ENCODE results near the gene ELL.

The ELL gene

DNA sequence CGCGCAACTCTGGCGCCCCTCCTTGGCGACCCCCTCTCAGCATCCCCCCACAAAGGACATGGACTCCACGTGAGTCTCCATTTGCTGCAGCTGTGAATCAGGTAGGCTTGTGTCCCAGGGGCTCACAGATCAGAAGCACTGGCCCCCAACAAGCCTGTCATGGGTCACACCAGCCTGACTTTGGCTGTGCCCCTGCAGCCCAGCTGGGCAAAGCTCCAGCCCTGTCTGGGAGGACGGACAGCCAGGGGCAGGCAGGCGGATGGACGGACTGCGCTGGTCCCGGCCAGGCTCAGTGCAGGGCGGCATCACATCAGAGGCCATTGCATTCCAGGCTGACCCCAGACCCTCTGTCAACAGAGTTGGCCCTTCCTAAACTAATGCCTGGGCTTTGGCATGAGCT lies 55.5 kb downstream of the ELL start:
- DNase-seq = no peak

DNA sequence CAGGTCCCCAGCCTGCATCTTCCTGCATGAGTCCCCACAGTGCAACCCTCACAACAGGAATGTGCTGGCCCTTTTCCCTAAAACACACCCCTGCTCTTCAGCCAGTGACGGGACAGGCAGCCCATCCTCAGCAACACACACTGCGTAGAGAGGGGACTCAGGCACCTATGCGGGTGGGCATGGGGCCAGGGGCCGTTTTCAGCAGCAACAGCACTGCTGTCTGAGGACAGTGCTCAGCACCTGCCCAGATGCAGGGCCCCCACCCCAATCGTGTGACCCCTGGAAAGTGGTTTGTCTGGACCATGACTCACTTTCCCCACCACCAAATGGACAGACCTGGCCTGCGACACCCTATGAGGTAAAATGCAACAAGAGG lies 55.9 kb downstream of the ELL start:
- no peak for DNase-seq

DNA sequence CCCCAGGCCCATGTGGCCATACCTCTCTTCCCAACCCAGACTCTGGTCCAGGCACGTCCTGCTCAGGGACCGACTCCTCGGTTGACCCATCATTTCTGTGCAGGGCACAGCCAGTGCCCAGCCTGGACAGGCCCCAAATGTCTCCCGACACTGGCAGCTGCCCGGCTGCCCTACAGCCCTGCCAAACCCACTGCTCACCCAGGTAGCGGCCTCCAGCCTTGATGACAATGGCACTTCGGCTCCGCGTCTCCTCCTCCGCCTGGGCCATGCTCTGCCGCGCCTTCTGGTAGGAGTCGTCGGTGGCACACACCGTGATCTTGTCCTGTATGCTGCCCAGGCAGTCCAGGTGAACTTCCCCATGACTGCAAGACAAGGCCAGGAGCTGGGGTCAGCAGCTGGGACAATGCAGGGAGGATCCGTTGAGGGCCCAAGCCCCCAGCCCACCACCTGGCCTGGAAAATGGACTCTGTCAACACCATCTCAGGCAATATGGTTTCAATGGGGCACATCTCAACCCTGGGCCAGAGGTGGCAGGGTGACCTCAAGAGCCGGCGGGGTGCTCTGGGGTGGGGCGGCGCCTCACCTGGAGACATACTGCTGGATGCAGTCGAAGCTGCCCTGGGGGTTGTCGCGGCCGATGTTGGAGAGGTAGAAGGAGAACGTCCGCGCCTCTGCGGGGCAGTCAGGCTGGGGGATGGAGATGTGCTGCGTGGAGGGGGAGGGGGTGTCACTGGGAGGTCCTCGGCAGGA lies 56.5 kb downstream of the ELL start:
- no peak for DNase-seq

DNA sequence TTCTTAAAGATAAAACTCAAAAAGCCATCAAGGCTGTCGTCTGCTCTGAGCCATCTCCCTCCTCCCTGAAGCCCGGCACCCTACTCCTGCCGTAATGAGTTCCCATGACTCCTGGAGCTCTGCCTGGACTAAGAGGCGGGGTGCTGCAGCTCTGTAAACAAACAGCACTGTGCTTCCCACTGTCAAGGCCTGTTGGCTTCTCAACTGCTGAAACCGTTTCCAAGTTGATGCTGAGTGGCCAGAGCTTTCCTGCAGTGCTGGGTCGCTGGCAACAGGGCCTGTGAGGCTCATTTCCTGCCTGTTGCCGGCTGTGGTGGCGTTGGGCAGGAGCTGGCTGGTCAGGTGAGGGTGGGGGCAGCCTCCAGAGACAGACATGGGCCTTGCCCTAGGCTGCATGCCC lies 57.2 kb downstream of the ELL start:
- DNase-seq = no peak

DNA sequence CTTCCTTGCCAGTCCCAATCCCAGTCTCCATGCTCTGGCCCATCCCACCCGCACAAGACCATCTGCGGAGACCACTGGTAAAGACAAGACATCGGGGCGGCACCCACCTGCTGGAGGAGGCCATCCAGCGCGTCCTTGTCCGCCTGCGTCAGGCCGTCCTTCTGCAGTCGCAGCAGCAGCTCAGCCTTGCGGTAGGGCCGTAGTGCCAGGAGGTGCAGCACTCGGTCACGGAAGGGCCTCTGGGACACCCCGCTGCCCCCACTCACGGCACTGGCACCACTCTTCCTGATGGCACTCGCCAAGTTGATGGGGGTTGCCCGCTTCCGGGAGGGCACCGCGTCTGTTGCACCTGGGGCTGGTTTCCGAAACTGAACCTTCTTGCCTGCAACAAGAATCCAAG lies 60.4 kb downstream of the ELL start:
- no peak for DNase-seq

DNA sequence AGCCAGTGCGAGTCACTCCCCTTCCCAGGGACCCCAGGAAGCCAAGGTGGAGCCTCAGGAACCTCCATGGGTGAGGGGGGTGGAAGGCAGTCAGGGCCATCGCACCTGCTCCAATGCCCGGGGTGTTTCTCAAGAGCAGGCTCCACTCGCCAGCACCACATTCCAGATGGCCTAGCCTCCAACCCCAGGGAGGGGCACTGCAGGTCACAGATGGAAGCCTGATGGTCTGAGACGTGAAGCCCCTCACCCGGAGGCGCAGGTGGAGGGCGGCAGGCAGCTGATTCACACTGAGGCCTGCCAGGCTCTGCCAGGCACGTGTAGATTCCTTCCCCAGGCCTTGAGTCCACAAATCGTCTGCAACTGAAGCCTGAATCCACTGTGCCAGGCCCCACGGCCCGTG lies 61.0 kb downstream of the ELL start:
- no peak for DNase-seq

DNA sequence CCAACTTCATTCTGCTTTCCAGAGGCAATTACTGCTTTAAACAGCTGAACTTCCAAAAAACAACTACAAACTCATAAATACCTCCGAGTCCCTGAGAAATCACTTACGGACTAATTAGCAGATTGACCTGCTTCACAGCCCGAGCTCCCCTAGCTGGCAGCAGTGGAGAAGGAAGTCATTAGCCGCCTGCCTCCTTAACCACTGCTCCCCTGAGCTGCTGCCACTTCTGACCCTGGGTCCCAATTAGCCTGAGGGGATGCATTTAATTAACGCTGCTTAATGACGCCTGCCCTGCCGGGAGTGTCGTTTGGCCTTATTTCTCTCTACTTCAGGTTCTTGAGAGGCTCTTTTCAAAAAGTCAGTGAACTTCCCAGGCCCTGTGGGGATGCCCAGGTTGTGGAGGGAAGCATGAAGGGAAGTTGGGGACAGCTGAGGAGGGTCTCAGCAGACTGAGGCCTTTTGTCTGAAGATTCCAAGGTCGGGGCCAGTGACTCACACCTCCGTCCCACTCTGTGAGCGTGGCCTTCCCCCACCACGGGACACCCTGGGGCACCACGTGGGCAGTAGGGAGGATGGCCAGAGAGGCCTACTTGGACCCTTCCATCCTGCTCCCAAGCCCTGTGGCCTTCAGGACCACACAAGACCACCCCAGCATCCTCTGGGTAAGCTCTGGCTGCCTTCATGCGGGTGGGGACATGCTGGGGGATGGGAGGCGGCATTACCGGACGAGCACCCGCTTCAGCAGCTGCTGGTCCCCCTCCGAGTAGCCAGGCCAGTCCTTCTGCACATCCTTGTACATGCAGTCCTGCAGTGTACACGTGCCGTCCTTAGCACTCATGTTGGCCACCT lies 64.2 kb downstream of the ELL start:
- DNase-seq = no peak

DNA sequence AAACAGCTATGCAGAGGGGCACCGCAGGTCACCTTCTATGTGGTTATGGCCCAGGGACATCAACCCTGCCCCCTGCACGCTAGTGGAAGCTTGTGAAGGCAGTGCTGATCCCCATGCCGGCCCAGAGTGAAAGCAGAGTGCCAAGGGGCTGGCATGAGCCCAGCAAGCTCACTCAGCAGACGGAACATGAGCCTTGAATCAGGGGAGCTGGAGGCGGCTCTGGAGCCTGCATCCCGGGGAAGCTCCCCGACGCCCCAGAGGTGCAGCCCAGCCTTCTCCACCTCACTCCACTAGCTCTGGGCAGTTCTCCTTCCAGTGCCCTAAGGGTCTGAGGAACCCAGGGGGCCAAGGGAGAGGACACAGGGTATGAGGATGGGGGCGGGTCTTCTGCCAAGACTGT lies 64.9 kb downstream of the ELL start:
- no peak for DNase-seq

DNA sequence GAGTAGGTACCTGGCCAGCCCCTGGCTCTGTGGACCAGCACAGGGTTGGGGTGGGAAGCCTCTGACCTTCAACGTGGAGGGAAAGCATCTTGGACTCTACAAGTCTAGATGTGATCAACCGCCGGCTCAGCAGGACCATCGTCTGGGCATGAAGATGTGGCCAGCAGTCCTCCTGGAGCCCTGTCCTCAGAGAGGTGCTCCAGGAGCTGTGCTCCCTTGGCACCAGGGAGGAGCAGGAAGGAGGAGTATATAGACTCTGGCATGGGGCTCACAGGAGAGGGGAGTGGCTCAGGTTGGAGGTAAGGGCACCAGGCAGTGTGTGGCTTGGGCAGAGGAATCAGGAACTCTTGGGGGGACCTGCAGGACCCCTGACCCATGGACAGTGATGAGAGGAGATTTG lies 65.6 kb downstream of the ELL start:
- no peak for DNase-seq

DNA sequence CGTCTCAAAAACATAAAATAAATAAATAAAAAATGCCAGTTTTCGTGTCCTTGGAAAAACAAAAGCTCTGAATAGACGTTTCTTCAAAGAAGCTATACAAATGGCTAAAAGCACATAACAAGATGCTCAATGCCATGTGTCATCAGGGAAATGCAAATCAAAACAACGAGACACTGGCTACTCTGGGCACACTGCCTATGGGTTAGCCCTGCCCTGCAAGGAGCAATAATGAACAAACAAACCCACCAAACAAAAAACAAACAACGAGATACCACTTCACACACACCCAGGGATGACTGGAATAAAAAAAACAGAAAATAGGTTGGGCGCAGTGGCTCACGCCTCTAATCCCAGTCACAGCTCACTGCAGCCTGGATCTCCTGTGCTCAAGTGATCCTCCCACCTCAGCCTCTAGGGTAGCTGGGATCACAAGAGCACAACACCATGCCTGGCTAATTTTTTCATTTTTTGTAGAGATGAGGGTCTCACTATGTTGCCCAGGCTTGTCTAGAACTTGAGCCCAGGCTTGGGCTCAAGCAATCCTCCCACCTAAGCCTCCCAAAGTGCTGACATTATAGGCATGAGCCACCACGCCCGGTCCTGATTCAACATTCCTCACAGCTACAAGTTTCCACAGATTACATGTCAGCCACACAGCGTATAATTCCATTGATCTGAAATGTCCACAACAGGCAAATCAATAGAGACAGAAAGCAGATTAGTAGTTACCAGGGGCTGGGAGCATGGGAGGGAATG lies 68.4 kb downstream of the ELL start:
- no peak for DNase-seq

DNA sequence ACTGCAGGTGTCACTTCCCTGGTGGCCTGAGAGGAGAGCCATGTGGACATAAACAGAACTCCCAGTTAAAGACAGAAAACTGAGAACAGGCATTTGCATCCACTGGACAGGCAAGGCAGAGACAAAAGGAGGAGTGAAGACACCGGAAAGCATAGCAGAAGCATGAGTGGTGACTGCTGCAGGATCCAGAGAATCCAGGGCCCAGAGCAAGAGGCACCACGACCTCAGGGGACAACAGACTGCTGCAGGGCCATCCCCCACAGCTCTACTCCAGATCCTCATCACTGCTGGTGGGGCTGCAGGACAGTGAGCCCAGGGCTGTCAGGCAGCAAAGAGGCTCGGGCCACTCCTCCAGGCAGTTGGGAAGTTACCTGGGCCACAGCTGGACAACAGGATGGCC lies 69.5 kb downstream of the ELL start:
- DNase-seq = no peak

DNA sequence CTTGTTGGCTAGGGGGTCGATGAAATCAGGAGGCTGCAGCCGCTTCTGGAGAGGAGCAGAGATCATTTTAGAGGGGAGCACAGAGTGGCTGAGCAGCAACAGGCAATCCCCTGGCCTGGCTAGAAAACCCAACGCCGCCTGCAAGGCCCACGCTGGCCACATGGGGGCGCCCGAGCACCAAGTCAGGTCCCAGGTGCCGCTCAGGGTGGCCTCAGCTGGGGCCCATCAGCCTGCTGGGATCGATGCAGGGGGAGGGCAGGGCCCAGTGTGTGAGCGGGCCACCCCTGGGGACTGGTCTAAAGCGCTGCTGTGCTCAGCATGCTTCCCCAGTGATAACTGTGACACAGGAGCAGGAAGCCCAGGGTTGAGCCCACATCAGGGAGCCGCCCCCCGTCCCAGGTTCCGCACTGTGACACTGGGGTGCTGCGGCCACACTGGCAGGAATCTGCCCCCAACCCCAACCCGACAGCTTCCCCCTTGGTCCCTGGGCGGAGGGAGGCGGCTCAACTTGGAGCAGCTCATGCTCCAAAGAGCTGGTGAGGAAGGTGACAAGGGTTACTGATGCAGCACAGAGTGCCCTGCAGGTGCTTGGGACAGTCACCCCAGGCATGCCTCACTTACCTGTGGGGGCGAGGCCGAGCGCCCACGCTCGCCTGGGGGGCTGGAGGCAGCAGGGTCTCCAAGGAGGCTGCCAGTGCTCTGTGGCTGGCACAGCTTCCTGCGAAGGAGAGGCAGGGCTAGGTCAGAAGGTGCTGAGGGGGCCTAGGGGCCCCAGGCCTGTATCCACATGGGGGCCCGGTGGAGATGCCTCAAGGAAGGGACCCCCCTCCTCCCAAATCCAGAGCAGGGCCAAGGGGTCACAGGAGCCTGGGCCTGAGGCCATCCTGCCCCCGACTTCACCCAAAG lies 70.7 kb downstream of the ELL start:
- DNase-seq = peak; percentile 99

DNA sequence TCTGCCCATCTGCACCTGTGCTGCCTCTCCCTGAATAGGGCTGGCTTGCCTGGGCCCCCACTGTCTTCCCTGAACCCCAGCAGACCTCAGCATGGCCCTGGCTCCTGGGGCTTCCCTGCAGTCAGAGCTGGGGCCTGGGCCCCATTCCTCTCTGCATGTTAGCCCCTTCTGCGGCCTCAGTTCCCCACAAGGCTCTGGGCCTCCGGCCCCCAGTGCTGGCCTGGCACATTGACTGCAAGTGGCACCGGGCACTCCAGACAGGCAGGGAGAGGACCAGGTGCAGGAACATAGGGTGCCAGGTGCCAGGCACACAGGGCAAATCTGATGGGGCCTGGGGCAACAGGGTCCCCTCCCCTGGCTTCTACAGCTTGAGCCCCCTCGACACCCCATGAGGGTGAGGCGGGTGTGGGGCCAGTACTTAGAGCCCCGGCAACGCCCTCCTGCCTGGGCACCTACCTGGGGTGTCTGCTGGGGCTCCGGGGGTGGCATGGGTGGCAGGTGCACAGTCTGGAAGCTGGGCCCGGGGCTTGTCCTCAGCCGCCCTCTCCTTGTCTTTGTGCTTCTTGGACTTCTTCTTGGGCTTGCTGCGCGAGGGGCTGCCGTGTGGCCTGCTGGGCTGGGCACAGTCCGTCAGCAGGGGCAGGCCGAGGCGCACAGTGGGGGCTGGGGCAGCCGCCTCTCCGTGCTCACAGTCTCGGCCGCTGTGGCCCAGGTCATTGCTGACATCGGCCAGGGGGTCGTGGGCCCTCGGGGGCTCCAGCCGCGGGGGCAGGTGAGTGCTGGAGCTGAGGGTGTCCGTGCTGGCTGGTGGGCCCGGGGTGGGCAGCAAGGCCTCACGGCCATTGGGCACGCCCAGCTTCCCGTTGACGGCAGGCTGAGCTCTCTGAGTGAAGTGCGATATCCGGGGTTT lies 71.6 kb downstream of the ELL start:
- no peak for DNase-seq

DNA sequence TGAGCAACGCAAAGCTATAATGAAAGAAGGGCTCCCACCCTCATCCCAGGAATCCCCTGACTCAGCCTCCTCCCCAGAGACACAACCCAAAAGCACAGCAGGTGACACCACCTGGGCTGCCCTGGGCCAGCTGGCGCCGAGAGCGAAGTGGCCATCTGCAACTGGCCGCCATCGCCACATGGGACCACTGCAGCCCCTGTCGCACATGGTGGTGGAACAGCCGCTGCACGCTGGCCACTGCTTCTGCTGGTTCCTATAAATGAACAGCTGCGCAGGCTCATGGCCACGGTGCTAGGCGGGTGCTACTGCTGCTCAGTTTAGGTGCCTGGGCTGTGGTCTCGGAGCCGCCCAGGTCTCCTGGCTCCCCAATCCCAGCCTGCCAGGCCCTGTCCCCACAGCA lies 72.3 kb downstream of the ELL start:
- no peak for DNase-seq

DNA sequence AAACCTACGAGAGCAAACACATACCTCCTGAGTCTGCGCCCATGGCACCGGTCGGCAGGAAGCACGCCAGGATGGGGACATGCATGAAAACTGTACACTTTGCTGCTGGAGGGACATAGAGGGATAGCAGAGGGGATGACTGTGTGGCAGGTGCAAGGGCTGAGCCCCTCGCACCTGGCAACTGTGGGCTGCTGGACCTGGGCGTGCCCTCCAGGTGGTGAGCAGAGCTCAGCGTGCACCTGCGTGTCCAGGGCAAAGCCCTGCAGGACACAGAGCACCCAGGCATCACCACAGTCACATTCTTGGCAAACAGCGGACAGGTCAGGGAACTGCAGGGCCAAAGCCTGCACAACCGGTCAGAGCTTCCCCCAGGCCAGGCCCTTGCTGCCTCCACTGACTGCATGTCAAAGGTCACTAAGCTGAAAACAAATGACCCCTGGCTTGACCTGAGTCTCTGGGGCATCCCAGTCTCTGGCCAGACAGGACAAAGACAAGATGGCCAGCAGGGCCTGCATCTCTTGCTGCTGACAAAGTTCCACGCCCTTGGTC lies 75.0 kb downstream of the ELL start:
- DNase-seq = no peak

DNA sequence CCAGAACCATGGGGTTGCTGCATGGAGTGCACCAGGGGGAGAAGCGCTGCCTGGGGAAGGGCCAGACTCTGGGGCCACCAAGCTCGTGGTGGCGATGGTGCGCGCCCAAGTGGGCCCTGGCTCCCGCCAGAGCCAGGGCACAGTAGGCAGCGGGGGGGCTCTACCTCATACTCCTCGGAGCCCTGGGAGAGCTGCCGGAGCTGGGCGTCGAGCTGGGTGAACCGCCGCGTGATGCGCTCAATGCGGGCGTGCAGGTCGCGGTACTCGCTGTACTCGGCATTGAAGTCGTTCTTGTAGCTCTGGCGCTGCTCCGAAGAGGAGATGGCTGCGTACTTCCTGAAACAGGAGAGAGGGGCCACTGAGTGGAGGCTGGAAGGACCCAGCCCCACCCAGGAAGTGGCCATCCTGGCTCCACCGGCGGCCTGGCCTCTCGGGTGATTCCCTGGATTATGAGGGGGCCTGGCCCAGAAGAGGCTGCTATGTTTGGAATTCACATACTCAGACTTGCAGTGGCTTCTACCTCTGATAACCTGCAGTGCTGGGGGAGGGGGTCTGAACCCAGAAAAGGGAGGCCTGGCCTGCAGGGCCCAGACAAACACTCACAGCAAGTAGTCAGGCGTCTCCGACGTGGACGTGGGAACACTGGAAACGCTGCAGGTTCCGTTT lies 75.6 kb downstream of the ELL start:
- no peak for DNase-seq

DNA sequence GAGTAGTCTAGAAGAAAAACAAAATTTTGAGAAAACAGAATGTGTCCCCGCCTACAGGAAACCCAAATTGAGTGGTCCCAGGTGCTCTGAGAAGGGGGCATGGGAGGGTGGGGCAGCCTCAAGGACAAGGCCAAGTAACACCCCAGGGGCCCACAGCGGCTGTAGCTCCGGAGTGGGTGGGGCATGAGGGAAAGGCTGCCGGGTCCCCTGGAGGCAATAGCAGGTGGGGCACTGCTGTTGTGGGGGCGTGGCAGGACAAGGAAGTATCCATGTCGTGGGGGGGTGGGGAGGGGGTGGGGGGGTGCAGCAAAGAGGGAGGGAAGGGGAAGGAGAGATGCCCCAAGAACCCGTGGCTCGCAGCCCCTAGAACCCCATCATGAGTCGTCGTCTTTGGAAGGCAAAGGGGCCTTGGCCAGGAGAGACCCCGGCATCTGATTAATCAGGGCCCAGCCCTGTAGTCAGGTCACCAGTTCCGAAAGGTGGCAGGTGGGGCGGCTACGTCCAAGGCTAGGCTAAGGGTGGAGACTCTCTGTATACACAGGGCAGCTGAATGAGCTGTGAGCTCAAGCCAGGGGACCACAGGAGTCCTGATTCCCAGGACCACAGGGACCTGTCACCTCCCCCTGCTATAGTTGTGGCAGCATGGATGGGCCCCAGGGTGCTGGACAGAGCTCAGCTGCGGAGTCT lies 76.5 kb downstream of the ELL start:
- DNase-seq = no peak

DNA sequence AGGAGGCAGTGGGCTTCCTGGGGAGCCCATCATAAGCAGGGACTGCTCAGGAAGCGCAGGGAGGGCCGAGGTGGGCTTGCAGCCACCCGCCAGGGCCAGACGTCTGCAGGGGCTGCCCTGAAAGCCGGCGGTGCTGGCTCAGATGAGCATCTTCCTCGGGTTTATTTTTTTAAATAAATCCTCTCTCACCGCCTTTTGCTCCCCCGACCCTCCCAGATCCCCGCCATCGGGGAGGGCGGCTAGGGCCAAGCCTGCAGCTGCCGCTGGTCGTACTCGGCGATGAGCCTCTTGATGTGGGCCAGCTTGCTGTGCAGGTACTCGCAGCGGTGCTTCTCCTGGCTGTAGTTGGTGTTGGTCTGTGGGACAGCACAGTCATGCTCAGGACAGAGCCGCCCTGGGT lies 77.4 kb downstream of the ELL start:
- DNase-seq = no peak

DNA sequence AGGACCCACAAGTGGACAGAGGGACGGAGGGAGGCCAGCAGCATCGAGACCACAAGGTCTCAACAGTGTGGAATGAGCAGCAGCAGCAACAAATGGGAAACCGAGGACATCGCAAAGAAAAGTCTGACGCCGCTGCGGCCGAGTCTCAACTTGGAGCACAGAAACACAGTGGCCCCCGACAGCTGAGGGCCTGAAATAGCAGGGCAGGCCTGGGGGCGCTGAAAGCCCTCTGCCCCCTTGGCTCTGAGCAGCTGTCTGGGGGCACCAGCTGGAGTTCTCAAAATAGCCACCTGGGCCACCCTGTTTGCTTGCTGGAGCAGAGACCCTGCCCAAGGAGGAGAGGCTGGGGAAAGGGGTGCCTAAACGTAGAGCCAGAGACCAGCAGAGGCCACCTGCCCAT lies 78.0 kb downstream of the ELL start:
- DNase-seq = no peak

DNA sequence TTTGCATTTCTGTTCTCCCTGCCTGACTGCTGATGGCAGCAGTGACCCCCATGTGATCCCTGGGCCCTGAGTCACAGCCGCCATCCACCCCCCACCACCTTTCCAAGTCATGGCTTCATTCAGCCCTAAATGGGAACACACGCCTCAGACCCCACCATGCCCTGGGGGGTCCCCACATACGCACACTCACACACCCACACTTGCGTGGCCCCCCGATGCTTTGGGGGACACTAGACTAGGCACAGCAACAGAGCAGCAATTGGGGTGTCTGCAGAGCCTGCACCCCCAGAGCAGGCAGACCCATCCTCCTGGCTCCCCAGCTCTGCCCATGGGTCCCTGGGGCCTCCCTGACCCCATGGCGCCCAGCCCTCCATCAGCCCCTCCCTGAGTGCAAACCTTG lies 78.5 kb downstream of the ELL start:
- DNase-seq = no peak
